NCI-H146 treated with DMSO at 0.1 percent for 48 hours (cell line): ENCODE measurements around the gene TARS1.
"Not testable (repeated sequence)": the region's sequence is repeated elsewhere in the genome, so short reads cannot be mapped to it uniquely, and the experiment has no call there.

Source experiments
- DNase-seq: peaks from one replicate; lab custom pipeline; 2025; ENCODE audit not compliant: unreplicated experiment; lab: John Stamatoyannopoulos, UW

The TARS1 gene

GRCh38 chr5:33482335-33482734 is 41.6 kb downstream of the TARS1 start:
- no peak for DNase-seq

DNA sequence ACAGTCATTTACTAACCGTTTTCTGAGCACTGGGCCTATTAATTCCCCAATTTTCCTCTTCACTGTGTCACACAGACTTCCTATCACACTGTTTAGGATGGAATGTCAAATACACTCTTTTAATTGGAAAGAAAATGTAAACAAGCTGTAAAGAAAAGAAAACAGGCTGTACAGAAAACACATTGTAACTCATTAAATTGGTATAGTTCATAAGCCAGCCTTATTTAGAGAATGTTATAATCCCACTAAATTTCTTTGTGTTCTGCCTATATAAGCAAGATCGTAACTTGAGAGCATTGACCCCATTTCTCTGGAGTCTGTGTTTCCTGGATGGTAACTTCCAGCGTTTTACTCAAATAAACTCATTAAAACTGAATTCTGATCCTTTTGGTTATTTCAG is 46.5 kb downstream of the TARS1 start:
- no peak for DNase-seq

- no peak for DNase-seq
Measured at GRCh38 chr5:33488558-33489355, 48.0 kb downstream of the TARS1 start.

- no peak for DNase-seq
Measured at GRCh38 chr5:33489481-33490067, 48.8 kb downstream of the TARS1 start.

- DNase-seq, result no peak
Measured at GRCh38 chr5:33490071-33490665, 49.4 kb downstream of the TARS1 start.

- DNase-seq, result no peak
Measured at GRCh38 chr5:33491941-33492340, 51.2 kb downstream of the TARS1 start.

GRCh38 chr5:33494466-33494865 is 53.7 kb downstream of the TARS1 start:
- no peak for DNase-seq

DNA sequence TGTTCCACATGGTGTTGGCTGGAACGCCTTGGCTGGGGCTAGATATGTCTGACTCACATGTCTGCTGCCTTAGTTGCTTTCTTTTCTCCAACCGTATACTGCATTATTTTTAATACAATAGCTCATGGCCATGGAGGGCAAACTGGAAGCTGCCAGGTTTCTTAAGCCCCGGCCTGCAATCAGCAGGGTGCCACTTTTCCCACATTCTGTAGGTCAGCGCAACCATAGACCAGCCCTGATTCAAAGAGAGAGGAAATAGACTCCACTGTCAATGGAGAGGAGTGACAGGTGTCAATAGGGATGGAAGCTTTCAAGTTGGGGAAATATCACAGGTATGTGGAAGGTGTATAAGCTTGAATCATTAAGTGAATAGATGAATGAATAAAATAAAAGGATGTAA is 60.5 kb downstream of the TARS1 start:
- no peak for DNase-seq

DNA sequence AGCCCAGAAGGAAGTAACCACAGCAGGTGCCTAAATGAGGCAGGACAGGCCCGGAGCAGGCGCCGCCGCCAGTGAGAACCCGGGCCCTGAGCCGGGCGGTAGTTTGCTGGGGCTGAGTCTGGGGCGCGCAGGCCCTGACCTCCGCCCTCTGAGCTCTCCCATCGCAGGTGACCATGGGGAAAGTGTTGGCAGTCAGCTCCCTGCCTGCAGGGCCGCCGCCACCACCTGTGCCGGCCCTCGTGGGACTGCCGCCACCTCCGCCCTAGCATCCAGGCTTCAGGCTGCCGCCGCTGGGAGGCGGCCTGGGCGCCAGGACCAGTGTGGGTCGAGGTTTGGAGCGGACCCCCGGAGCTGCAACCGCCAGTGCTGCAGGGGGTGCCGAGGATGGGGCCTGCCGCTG is 61.1 kb downstream of the TARS1 start:
- no peak for DNase-seq

GRCh38 chr5:33504570-33504969 is 63.8 kb downstream of the TARS1 start:
- DNase-seq, result no peak

DNA sequence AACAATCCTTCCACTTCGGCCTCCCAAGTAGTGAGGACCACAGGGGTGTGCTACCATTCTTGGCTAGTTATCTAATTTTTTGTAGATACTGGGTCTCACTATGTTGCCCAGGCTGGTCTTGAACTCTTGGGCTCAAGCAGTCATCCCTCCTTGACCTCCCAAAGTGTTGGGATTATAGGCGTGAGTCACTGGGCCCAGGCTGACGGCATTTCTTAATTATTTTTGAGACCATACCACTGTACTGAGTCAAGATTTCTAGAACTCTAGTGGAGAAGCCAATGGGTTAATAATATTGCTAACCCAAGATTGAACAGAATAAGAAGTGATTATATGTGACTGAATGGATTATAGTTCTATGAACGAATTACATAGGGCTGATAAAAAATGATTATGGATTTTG is 66.7 kb downstream of the TARS1 start:
- DNase-seq, result no peak

GRCh38 chr5:33509036-33509435 is 68.3 kb downstream of the TARS1 start:
- no peak for DNase-seq

GRCh38 chr5:33513462-33514185 is 72.9 kb downstream of the TARS1 start:
- DNase-seq, result no peak

GRCh38 chr5:33515366-33515765 is 74.6 kb downstream of the TARS1 start:
- DNase-seq, result not testable (repeated sequence)

GRCh38 chr5:33516421-33516820 is 75.7 kb downstream of the TARS1 start:
- DNase-seq, result no peak
